DOHH2 (cell line): Measurements from ENCODE around the gene MGAT5.

Source experiments
- CTCF ChIP-seq: fragments of 200-600 bp; sonication (generic); IDR thresholded peaks from one replicate; pipeline ENCODE4 v1.5.1; 2014; ENCODE audit warnings: antibody characterized with exemption, mild to moderate bottlenecking, low read depth, low read length; ENCODE audit not compliant: poor library complexity, severe bottlenecking
- EZH2phosphoT487 ChIP-seq: fragments of 200-600 bp; sonication (generic); IDR thresholded peaks from 2 replicates; pipeline ENCODE4 v1.6.1; 2017; ENCODE audit warnings: borderline replicate concordance, mild to moderate bottlenecking, antibody characterized with exemption, low read length, moderate library complexity, mixed read lengths

- TF ChIP-seq CTCF (no peak), EZH2phosphoT487 (no peak)
These were observed 70.6 kb downstream of the MGAT5 start for GRCh38 chr2:134324430-134324829.
